Activated CD4-positive, alpha-beta memory T cell treated with anti-CD3 and anti-CD28 coated beads for 36 hours (primary cell): ENCODE measurements around the gene RAP2C. TPM values are rescaled to one million over a fixed set of nuclear protein-coding genes. Genes with fewer than 3 reads are reported as not detected.

Experiments
- CTCF ChIA-PET: fragments of 350-600 bp; sonication (Branson Sonifier 250); formaldehyde crosslinking; loops from one replicate; lab custom pipeline; 2021; ENCODE audit warnings: antibody characterized with exemption, inconsistent platforms; lab: Charles Lee
- POLR2A ChIA-PET: fragments of 350-600 bp; sonication (Branson Sonifier 250); formaldehyde crosslinking; loops from one replicate; lab custom pipeline; 2021; ENCODE audit warnings: antibody characterized with exemption; lab: Charles Lee
- DNase-seq: peaks from one replicate; pipeline ENCODE4 v3.0.0-alpha.2; 2020
- H3K27ac Mint-ChIP-seq: one replicate; pipeline ENCODE4 v1.8.0; 2021; ENCODE audit warnings: mixed read lengths
- H3K27me3 Mint-ChIP-seq: one replicate; pipeline ENCODE4 v1.8.0; 2021; ENCODE audit warnings: mixed read lengths
- H3K36me3 Mint-ChIP-seq: one replicate; pipeline ENCODE4 v1.8.0; 2021; ENCODE audit warnings: mixed read lengths
- H3K4me1 Mint-ChIP-seq: one replicate; pipeline ENCODE4 v1.8.0; 2021; ENCODE audit warnings: low read depth, mixed read lengths
- H3K4me3 Mint-ChIP-seq: one replicate; pipeline ENCODE4 v1.8.0; 2021; ENCODE audit warnings: mild to moderate bottlenecking, mixed read lengths
- H3K9me3 Mint-ChIP-seq: one replicate; pipeline ENCODE4 v1.8.0; 2021; ENCODE audit warnings: mixed read lengths
- intact Hi-C: fragments of 100-400 bp; cut with micrococcal nuclease; formaldehyde crosslinking; loops from one replicate; pipeline ENCODE4 v1.15.1; 2023
- total RNA-seq, 2 experiments: library from RNA; stranded (reverse); gene quantifications; one replicate each; pipeline ENCODE4 v1.2.3, GENCODE V29; 2021

Gene RAP2C
- total RNA-seq, 2 experiments from 2014 or later: 41.2 to 43.7 TPM

- CTCF ChIA-PET: interaction anchor here (0.7 to 4.5 kb wide), 9 partner anchors 12 to 405 kb away, joined by 3 to 54 read pairs (median 6); no protein-coding TSS in a partner anchor
- intact Hi-C loops: loop anchor here (2.0 to 10.0 kb wide), 2 partner anchors 49 to 517 kb away; no protein-coding TSS in a partner anchor
- POLR2A ChIA-PET: no interaction called here
- Mint-ChIP-seq H3K4me3 (peak overlapping the region; percentile 83), H3K4me1 (peaks cover 22% of the 10 kb centered on the region), H3K36me3 (peaks cover 8% of the 10 kb centered on the region), H3K27ac (peak overlapping the region; percentile 96), H3K27me3 (no peaks in the 10 kb centered on the region), H3K9me3 (no peaks in the 10 kb centered on the region)
- peak; percentile 86 for DNase-seq
Measured at GRCh38 chrX:132218100-132218812, 991 bp downstream of the RAP2C start.

GRCh38 chrX:132217203-132218073, 1.8 kb downstream of the RAP2C start:
- intact Hi-C loops: loop anchor here (1.0 to 10.0 kb wide), 6 partner anchors 49 to 517 kb away; partner anchors contain the start of gene MBNL3
- Mint-ChIP-seq H3K9me3 (no peaks in the 10 kb centered on the region), H3K4me1 (peaks cover 29% of the 10 kb centered on the region), H3K4me3 (peak overlapping the region; percentile 83), H3K36me3 (peaks cover 15% of the 10 kb centered on the region), H3K27ac (peak overlapping the region; percentile 96), H3K27me3 (no peaks in the 10 kb centered on the region)
- DNase-seq: peak; percentile 84
- ChIA-PET POLR2A (interaction anchor here (1.0 to 1.4 kb wide), 2 partner anchors 193 to 195 kb away, joined by 3 read pairs; partner anchors contain the start of gene STK26), CTCF (interaction anchor here (4.5 kb wide), 1 partner anchor 390 kb away, joined by 18 read pairs; no protein-coding TSS in a partner anchor)

- H3K9me3 Mint-ChIP-seq: no peaks in the 10 kb centered on the region
- CTCF ChIA-PET: interaction anchor here (1.5 kb wide), 1 partner anchor 398 kb away, joined by 3 read pairs; no protein-coding TSS in a partner anchor
- peak; percentile 37 for DNase-seq
- POLR2A ChIA-PET: interaction anchor here (1.0 to 1.4 kb wide), 2 partner anchors 193 to 194 kb away, joined by 3 read pairs; partner anchors contain the start of gene STK26
- H3K27me3 Mint-ChIP-seq: no peaks in the 10 kb centered on the region
- peak overlapping the region; percentile 96 for H3K27ac Mint-ChIP-seq
- peaks cover 32% of the 10 kb centered on the region for H3K4me1 Mint-ChIP-seq
- intact Hi-C loops: loop anchor here (1.0 to 10.0 kb wide), 6 partner anchors 230 to 518 kb away; partner anchors contain the start of gene MBNL3
- peaks cover 17% of the 10 kb centered on the region for H3K36me3 Mint-ChIP-seq
- H3K4me3 Mint-ChIP-seq: peak overlapping the region; percentile 83
Measured at GRCh38 chrX:132216806-132217202, 2.4 kb downstream of the RAP2C start.

- intact Hi-C loops: loop anchor here (1.0 to 10.0 kb wide), 4 partner anchors 265 to 519 kb away; no protein-coding TSS in a partner anchor
- H3K4me1 Mint-ChIP-seq: peaks cover 37% of the 10 kb centered on the region
- CTCF ChIA-PET: interaction anchor here (1.5 kb wide), 1 partner anchor 399 kb away, joined by 3 read pairs; no protein-coding TSS in a partner anchor
- H3K9me3 Mint-ChIP-seq: no peaks in the 10 kb centered on the region
- DNase-seq: no peak
- H3K4me3 Mint-ChIP-seq: peak overlapping the region; percentile 83
- POLR2A ChIA-PET: interaction anchor here (1.0 to 1.4 kb wide), 2 partner anchors 192 to 193 kb away, joined by 3 read pairs; partner anchors contain the start of gene STK26
- H3K27me3 Mint-ChIP-seq: no peaks in the 10 kb centered on the region
- peaks cover 19% of the 10 kb centered on the region for H3K36me3 Mint-ChIP-seq
- H3K27ac Mint-ChIP-seq: peak overlapping the region; percentile 96
Measured at GRCh38 chrX:132216283-132216682, 3.0 kb downstream of the RAP2C start.

GRCh38 chrX:132214518-132214917, 4.7 kb downstream of the RAP2C start:
- Mint-ChIP-seq H3K9me3 (no peaks in the 10 kb centered on the region), H3K36me3 (peaks cover 23% of the 10 kb centered on the region), H3K4me3 (peak overlapping the region; percentile 55), H3K4me1 (peaks cover 47% of the 10 kb centered on the region), H3K27ac (peak overlapping the region; percentile 73), H3K27me3 (no peaks in the 10 kb centered on the region)
- CTCF ChIA-PET: interaction anchor here (1.1 kb wide), 1 partner anchor 12 kb away, joined by 3 read pairs; no protein-coding TSS in a partner anchor
- intact Hi-C loops: loop anchor here (1.0 to 10.0 kb wide), 3 partner anchors 190 to 561 kb away; no protein-coding TSS in a partner anchor
- DNase-seq: no peak
- POLR2A ChIA-PET: no interaction called here

- Mint-ChIP-seq H3K9me3 (no peaks in the 10 kb centered on the region), H3K4me1 (peaks cover 56% of the 10 kb centered on the region), H3K36me3 (peaks cover 25% of the 10 kb centered on the region), H3K4me3 (no peak overlapping the region), H3K27ac (peak overlapping the region; percentile 20), H3K27me3 (no peaks in the 10 kb centered on the region)
- ChIA-PET POLR2A (no interaction called here), CTCF (interaction anchor here (1.1 kb wide), 1 partner anchor 117 kb away, joined by 3 read pairs; no protein-coding TSS in a partner anchor)
- no peak for DNase-seq
- intact Hi-C loops: no loop called here
Measured at GRCh38 chrX:132209527-132209926, 9.7 kb downstream of the RAP2C start.

GRCh38 chrX:132208422-132208821, 10.8 kb downstream of the RAP2C start:
- ChIA-PET CTCF (interaction anchor here (1.7 kb wide), 1 partner anchor 367 kb away, joined by 4 read pairs; no protein-coding TSS in a partner anchor), POLR2A (no interaction called here)
- H3K27ac Mint-ChIP-seq: no peak overlapping the region

GRCh38 chrX:132207996-132208395, 11.3 kb downstream of the RAP2C start:
- Mint-ChIP-seq H3K27me3 (no peaks in the 10 kb centered on the region), H3K36me3 (peaks cover 16% of the 10 kb centered on the region), H3K4me1 (peaks cover 45% of the 10 kb centered on the region), H3K27ac (no peak overlapping the region), H3K4me3 (no peak overlapping the region), H3K9me3 (no peaks in the 10 kb centered on the region)
- CTCF ChIA-PET: interaction anchor here (1.4 to 1.7 kb wide), 2 partner anchors 12 to 367 kb away, joined by 4 read pairs; no protein-coding TSS in a partner anchor
- POLR2A ChIA-PET: no interaction called here
- no peak for DNase-seq
- intact Hi-C loops: no loop called here

More at GRCh38 chrX:132208422-132208821, 10.8 kb downstream of the RAP2C start:
- no peaks in the 10 kb centered on the region for H3K9me3 Mint-ChIP-seq
- DNase-seq: no peak
- peaks cover 18% of the 10 kb centered on the region for H3K36me3 Mint-ChIP-seq
- H3K27me3 Mint-ChIP-seq: no peaks in the 10 kb centered on the region
- H3K4me3 Mint-ChIP-seq: no peak overlapping the region
- intact Hi-C loops: no loop called here
- peaks cover 47% of the 10 kb centered on the region for H3K4me1 Mint-ChIP-seq

GRCh38 chrX:132206259-132206658, 13.0 kb downstream of the RAP2C start:
- H3K27ac Mint-ChIP-seq: no peak overlapping the region
- H3K27me3 Mint-ChIP-seq: no peaks in the 10 kb centered on the region
- intact Hi-C loops: no loop called here
- no peaks in the 10 kb centered on the region for H3K9me3 Mint-ChIP-seq
- POLR2A ChIA-PET: no interaction called here
- peaks cover 31% of the 10 kb centered on the region for H3K4me1 Mint-ChIP-seq
- CTCF ChIA-PET: interaction anchor here (1.4 kb wide), 1 partner anchor 13 kb away, joined by 4 read pairs; no protein-coding TSS in a partner anchor
- H3K36me3 Mint-ChIP-seq: peaks cover 7% of the 10 kb centered on the region
- DNase-seq: no peak
- H3K4me3 Mint-ChIP-seq: no peak overlapping the region

GRCh38 chrX:132204629-132205028, 14.6 kb downstream of the RAP2C start:
- Mint-ChIP-seq H3K27me3 (no peaks in the 10 kb centered on the region), H3K4me1 (peaks cover 18% of the 10 kb centered on the region), H3K9me3 (no peaks in the 10 kb centered on the region), H3K4me3 (no peak overlapping the region), H3K27ac (no peak overlapping the region), H3K36me3 (peaks cover 4% of the 10 kb centered on the region)
- ChIA-PET POLR2A (no interaction called here), CTCF (no interaction called here)
- no peak for DNase-seq
- intact Hi-C loops: no loop called here

- Mint-ChIP-seq H3K27me3 (no peaks in the 10 kb centered on the region), H3K27ac (no peak overlapping the region), H3K9me3 (no peaks in the 10 kb centered on the region), H3K36me3 (peaks cover 2% of the 10 kb centered on the region), H3K4me1 (peaks cover 2% of the 10 kb centered on the region), H3K4me3 (no peak overlapping the region)
- DNase-seq: no peak
- CTCF ChIA-PET: interaction anchor here (1.0 kb wide), 1 partner anchor 19 kb away, joined by 4 read pairs; the partner anchor contains the start of gene RAP2C
- intact Hi-C loops: no loop called here
- POLR2A ChIA-PET: no interaction called here
Measured at GRCh38 chrX:132200976-132201375, 18.3 kb downstream of the RAP2C start.
